Activated CD8-positive, alpha-beta memory T cell treated with anti-CD3 and anti-CD28 coated beads, Interleukin-2, amount 50 U/mL, for 4 hours (primary cell): ENCODE data around the gene GUK1.

Experiments used
- DNase-seq: peaks from one replicate; pipeline ENCODE4 v3.0.0-alpha.2; 2020

The GUK1 gene

GRCh38 chr1:228136901-228137300 is 3.2 kb upstream of the GUK1 start:
- no peak for DNase-seq

DNA sequence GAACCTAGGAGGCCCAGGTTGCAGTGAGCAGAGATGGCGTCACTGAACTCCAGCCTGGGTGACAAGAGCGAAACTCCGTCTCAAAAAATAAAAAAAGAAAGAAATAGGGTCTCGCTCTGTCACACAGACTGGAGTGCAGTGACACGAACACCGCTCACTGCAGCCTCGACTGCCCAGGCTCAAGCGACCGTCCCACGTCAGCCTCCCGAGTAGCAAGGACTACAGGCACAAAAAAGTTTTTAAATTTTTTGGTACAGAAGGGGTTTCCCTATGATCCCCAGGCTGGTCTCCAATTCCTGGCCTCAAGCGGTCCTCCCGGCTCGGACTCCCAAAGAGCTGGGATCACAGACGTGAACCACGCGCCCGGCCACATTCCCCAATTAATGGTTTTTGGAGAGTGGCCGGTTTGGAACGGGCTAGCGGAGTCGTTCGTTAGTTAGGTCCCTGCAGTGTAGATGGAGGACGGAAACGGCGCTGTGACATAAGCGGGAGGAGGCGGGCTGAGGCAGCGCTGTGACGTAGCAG is 611 bp upstream of the GUK1 start:
- no peak for DNase-seq

GRCh38 chr1:228140724-228141225 is 696 bp downstream of the GUK1 start:
- peak; percentile 20 for DNase-seq

GRCh38 chr1:228141226-228142044 is 1.4 kb downstream of the GUK1 start:
- peak; percentile 20 for DNase-seq

- DNase-seq = peak; percentile 16
These were observed 2.1 kb downstream of the GUK1 start for GRCh38 chr1:228142155-228142691.

- DNase-seq = no peak
These were observed 2.6 kb downstream of the GUK1 start for GRCh38 chr1:228142701-228143136.

DNA sequence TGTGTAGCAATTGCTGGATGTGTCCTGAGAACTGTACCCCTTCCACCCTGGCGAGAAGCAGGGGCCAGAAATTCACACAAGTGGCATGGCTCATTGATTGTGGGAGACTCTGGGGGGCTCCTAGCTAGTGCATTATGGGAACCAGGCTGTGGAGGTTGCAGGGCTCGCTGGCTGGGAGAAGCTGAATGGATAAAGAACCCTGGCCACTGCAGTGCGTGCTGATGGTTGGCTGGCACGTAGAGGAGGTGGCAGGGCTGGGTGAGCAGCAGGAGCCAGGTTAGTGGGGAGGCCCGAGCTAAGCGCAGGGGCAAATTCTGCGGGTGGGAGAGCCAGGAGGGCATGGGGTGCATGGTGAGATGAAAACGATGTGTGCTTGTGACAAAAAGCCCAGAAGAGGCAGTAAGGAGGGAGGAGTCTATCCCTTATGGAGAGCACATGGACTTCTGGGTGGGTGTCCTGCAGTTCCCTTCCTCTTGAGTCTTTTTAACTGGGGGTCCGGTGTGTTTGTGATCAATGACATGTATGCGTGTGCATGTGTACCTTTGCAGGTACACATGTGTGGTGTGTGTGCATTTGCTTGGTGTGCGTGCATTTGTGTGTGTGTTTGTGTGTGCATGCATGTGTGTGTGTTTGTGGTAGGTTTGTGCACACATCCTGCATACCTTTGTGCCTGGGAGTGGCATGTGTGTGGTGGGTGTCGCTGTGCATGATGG is 3.6 kb downstream of the GUK1 start:
- no peak for DNase-seq

DNA sequence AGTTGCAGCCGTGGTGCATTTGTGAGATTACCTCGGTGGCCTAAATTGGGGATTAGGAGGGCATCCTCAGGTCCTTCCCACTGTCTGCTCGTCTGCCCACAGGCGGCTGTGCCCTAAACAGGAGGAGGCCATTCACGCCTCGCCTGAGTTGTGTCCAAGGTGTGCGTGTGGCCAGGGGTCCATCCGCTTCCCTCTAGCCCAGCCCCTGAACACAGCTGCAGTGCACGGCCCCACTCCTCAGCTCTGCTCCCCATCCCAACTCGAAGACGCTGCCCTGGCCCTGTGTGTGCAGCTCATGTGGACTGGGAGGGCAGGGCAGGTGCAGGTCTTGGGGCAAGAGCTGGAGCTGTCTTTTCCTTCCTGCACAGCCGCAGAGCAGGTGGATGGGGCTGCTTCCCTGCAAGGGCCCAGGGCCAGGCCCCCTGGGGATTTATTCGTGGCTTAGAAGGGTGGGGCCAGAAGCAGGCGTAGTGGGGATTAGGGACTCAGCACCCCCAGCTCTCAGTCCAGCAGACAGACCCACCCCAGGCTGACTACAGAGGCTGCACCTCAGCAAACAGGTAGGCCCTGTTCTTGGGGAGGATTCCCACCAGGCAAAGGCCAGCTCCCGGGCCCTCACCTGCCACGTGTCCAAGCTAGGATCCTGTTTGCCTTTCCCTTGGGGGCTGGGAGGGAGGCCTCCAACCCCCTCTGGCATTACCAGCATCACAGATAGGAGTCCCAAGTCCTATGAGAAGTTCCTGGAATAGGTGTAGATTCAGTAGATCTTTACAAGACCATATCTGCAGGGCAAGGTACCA is 4.3 kb downstream of the GUK1 start:
- DNase-seq = no peak

DNA sequence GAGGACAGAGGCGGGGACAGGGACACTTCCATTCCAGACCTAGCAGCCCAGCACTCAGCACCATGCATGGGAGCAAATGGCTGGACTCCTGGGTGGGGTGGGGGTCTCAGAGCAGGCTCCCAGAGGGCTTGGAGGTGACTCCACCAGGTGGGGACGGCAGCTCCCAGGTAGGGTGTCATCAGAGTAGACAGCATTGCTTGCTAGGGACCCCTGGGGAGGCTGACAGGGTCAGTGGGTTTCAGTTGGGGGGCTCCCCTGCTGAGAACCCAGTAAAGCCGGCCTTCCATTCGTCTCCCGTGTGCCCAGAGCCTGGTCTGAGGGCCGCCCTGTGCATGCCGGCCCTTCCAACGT is 4.9 kb downstream of the GUK1 start:
- no peak for DNase-seq

DNA sequence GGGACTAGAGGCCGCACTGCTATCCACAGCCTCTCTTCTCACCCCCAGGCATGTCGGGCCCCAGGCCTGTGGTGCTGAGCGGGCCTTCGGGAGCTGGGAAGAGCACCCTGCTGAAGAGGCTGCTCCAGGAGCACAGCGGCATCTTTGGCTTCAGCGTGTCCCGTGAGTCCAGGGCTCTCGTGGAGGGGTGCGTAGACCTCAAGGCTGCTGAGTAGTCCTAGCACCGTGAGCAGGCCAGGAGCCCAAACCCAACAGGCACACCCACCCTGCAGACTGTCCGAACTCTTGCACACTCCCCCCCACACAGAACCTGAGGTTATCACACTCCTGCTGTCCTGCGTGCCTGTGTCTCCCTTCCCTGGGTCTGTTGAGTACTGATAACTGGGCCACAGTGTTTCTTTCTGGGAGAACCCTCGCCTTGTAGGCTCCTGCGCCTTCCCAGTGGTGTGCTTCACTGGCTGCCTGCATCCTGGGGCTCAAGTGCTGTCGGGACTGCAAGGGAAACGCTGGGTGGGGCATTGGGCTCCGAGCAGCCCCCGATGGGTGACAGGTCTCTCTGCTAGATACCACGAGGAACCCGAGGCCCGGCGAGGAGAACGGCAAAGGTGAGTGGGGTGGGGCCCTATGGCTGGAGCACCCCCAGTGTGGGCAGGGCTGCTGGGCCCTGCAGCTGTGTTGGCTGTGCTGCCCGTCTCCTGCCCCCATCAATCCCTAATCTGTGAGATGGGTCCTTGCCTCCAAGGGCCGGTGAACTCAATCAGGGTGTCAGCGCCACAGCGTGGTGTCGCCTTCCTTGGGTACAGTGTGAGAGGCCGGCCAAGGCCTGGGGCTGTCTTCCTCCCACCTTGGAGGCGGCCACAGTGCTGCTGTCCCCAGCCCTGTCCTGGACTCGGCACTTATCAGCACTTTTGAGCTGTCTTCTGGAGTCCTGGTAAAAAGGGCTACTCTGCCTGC is 5.7 kb downstream of the GUK1 start:
- peak; percentile 12 for DNase-seq

DNA sequence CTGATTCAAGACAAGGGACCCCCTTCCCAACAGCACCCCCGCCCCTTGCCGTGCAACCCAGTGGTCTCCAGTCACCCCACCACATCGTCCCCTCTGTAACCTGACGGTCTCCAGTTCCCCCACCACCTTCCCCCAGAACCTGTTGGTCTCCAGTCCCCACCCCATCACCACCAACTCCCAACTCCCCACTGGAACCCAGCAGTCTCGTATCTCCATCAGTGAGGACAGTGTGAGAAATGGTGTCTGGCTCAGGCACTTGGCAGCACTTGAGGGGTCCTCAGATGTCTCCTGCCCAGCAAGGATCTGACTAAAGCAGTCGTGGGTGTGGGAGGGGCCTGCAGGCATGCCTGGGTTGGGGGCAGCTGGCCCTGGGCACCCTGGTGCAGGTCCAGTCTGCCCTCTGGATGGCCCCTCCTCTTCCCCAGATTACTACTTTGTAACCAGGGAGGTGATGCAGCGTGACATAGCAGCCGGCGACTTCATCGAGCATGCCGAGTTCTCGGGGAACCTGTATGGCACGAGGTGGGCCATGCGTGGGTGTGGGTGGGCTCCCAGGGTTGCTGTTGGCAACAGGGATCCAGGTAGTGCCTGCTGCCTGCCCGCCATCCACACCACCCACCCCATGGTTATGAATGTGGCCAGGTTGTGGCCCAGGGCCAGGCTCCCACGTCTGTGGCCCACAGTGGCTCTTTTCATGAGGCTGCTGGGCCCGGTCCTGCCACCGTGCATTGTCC is 6.5 kb downstream of the GUK1 start:
- DNase-seq = no peak

- DNase-seq = peak; percentile 13
These were observed 7.1 kb downstream of the GUK1 start for GRCh38 chr1:228147151-228147693.

DNA sequence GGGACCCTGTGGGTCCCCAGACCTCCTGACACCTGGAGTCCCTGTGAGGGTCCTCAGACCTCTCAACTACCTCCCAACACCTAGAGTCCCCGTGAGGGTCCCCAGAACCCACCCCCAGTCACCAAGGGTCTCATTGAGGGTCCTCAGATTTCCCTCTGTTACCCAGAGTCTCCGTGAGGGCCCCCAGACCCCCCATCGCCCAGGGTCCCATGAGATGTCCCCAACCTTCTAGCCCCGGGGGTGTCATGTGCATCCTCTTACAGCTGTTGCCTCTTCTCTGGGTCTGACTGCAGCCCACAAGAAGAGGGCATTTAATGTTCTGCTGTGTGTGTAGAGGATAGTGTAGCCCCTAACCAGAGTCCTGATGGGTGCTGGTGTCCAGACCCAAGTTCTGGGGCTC is 7.7 kb downstream of the GUK1 start:
- no peak for DNase-seq

DNA sequence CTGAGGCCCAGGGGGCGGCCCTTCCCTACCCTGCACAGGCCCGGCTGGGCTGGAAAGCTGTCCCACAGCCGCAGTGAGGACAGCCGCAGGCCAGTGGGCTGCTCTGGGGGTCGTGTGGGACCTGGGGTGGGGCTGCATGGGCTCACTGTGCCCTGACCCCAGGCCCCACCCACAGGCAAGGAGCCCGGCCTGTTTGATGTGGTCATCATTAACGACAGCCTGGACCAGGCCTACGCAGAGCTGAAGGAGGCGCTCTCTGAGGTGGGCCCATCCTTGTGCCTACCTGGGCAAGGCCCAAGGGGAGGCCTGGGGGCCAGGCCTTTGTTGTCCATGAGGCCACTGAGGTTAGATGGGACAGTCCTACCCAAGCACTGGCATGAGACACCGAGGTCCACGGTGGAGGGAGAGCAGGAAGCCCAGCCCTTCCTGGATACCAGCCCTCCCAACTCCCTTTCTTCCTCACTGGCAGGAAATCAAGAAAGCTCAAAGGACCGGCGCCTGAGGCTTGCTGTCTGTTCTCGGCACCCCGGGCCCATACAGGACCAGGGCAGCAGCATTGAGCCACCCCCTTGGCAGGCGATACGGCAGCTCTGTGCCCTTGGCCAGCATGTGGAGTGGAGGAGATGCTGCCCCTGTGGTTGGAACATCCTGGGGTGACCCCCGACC is 8.2 kb downstream of the GUK1 start:
- peak; percentile 11 for DNase-seq

DNA sequence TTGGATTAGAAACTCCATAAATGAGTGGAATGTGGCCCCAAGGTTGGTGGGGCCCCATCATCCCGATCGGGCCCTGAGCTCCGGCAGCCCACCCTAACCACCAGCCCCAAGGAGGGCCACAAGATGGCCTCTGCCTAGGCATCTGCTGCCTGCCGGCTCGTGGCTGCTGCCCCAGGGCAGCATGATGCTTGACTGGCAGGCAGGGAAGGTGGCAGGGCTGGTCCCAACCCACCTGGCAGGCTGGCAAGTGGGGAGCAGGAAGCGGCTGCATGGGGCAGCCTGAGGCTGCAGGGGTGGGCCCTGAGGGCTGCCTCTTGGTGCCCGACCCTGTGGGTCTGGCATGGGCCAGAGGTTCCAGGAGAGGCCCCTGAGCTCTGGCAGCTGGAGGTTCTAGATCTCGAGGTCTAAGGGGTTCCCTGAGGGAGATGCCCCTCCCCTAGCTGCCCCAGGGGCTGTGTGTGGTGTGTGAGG is 8.9 kb downstream of the GUK1 start:
- no peak for DNase-seq

DNA sequence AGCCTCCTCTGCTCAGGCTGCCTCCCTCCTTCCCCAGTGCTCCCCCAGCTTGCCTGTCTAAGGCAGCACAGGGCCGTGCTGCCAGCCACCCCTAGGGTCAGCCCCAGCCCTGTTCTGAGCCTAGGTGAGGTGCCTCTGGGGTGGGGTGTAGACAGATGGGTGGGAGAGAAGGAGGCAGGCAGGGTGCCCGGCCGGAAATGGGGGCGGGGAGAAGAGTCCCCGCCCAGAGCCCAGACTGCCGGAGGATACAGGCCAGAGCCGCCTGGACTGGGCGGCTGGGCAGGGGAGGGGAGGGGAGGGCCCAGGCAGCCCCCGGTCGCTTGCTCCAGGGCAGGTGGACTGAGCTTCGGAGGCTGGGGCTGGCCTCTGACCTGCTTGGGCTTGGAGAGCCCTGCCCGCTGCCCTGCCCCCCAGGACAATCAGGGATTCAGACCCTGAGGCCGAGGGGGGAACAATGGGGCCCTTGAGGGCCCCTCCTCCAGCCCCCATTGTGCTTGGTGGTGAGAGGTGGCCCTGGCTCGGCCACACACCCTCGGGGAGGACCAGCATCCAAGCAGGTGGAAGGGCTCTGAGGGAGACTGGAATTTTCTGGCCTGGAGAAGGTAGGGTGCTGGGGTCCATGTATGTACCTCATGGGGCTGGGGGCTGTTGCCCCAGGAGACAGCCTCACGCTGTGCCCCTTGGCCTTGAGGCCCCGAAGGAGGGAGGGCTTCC is 9.5 kb downstream of the GUK1 start, which contains the start of gene GJC2:
Gene GJC2 (plus strand): TSS at position 525 of the 714 bp plus-strand sequence. CDS start 7,829 bp downstream, outside the sequence.
- DNase-seq = peak; percentile 12

DNA sequence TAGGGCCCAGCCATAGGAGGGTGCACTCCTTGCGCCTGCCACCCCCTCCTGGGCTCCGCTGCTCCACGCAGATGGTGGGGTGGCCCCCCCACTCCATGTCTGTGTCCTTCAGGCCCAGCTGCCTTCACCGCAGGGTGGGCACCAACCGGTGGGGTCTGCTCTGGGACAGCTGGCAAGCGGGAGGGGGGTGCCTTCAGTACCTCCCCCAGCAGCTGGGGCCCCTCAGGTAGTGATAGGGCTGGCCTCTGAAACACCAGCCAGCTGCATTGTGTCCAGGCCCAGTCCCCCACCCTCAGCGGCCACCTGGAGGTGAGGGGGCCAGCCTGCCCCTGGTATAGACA is 10.0 kb downstream of the GUK1 start:
- no peak for DNase-seq

DNA sequence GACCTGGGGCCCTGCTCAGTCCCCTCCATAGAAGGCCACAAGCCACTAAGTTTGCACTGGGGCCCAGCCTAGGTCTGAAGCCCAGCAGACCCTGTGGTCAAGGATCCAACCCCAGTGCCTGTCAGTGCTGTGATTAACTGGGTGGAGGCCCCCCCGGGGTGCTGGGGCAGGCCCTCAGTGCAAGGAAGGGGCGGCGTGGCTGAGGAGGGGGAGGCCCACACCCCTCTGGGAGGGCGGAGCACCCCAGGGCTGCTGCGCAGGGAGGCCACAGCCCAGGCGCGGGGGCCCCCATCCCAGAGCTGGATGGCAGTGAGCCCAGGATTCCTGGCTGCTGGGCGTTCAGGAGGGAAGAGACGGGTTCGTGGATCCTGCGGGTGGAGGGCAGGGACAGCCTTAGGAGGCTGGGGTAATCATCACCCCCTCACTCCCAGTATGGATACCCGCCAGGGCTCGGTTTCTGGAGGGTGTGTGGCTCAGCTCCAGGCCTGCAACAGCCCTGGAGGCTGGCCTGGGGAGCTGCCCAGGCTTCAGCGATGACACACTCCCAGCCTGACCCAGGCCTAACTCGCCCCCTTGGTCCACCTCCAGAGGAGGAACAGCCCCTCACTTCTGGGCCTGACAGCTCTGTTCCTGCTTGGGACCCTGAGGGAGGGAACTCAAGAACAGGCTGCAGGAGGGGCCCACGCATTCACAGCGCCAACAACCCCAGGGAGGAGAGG is 10.5 kb downstream of the GUK1 start:
- DNase-seq = peak; percentile 12
